Peyer's patch (tissue), 4 donors: ENCODE data around the gene PIP4K2C.

Source experiments
- CTCF ChIP-seq, 6 experiments: fragments of 450-650 bp in 4 of 6; fragments of 200-600 bp in 2 of 6; sonication (generic) in 1 of 6; IDR thresholded peaks; one replicate each; pipeline ENCODE4 v1.5.1; 2017 to 2019; ENCODE audit warnings: antibody characterized with exemption in 6 of 6, mild to moderate bottlenecking in 3 of 6, moderate library complexity in 1 of 6
- POLR2A ChIP-seq, 2 donors: fragments of 450-650 bp; IDR thresholded peaks; one replicate each; pipeline ENCODE4 v1.5.1; 2017; ENCODE audit warnings: antibody characterized with exemption in 2 of 2, mild to moderate bottlenecking in 2 of 2, moderate library complexity in 2 of 2

GRCh38 chr12:57603815-57604453 lies 12.9 kb downstream of the PIP4K2C start:
- TF ChIP-seq POLR2A (IDR thresholded peaks at IDR 0.05) (no peak), CTCF (IDR thresholded peaks at IDR 0.05) (no peak)
